Measurements from ENCODE around the gene GALNT2. TPM values are rescaled to one million over a fixed set of nuclear protein-coding genes. Genes with fewer than 3 reads are reported as not detected.

Gene GALNT2
- total and polyA plus RNA-seq, 12 donors: 9.7 to 35.1 (median 25.8) TPM

- WGBS, 2 donors: 93% methylated on average over 8 of the region's 8 CpGs
- ATAC-seq (no peak), DNase-seq (no peak)
- intact Hi-C loops (cut with DNase I): loop anchor here in 1 of 10 donors (10.0 kb wide), 1 partner anchor 190 kb away; no protein-coding TSS in a partner anchor
- Histone ChIP-seq H3K36me3 (peaks cover 0 to 84% (median 17%) of the 10 kb centered on the region in 9 donors), H3K27ac (no peak overlapping the region), H3K27me3 (no peaks in the 10 kb centered on the region), H3K4me1 (peaks cover 0 to 10% (median 0%) of the 10 kb centered on the region in 9 donors), H3K9me3 (no peaks in the 10 kb centered on the region), H3K4me3 (no peak overlapping the region)
- TF ChIP-seq CTCF (IDR thresholded peaks at IDR 0.05): no peak
Measured at GRCh38 chr1:230264342-230264741, 197.3 kb downstream of the GALNT2 start.

GRCh38 chr1:230265200-230266115, 198.4 kb downstream of the GALNT2 start:
- 96 to 97% methylated on average over 17 of the region's 17 CpGs for WGBS, 2 donors
- no peak for ATAC-seq
- intact Hi-C loops (cut with DNase I): loop anchor here in 2 of 10 donors (2.0 to 10.0 kb wide), 2 partner anchors 33 to 191 kb away; no protein-coding TSS in a partner anchor
- Histone ChIP-seq H3K4me3 (no peak overlapping the region), H3K27ac (no peak overlapping the region), H3K4me1 (peaks cover 6 to 21% (median 8%) of the 10 kb centered on the region in 9 donors), H3K27me3 (no peaks in the 10 kb centered on the region), H3K36me3 (peaks cover 0 to 76% (median 17%) of the 10 kb centered on the region in 9 donors), H3K9me3 (no peaks in the 10 kb centered on the region)
- no peak for TF ChIP-seq CTCF (IDR thresholded peaks at IDR 0.05)
- no peak for DNase-seq

- DNase-seq (no peak), ATAC-seq (no peak)
- Histone ChIP-seq H3K9me3 (no peaks in the 10 kb centered on the region), H3K36me3 (peaks cover 0 to 78% (median 17%) of the 10 kb centered on the region in 9 donors), H3K27me3 (no peaks in the 10 kb centered on the region), H3K4me3 (no peak overlapping the region), H3K4me1 (peaks cover 8 to 31% (median 18%) of the 10 kb centered on the region in 9 donors), H3K27ac (no peak overlapping the region)
- no peak for TF ChIP-seq CTCF (IDR thresholded peaks at IDR 0.05)
- intact Hi-C loops (cut with DNase I): loop anchor here in 2 of 10 donors (2.0 to 10.0 kb wide), 2 partner anchors 34 to 192 kb away; no protein-coding TSS in a partner anchor
- WGBS, 2 donors: 30 to 32% methylated on average over 2 of the region's 2 CpGs
Measured at GRCh38 chr1:230266456-230266855, 199.4 kb downstream of the GALNT2 start.

GRCh38 chr1:230267338-230268065, 200.5 kb downstream of the GALNT2 start:
- TF ChIP-seq CTCF (IDR thresholded peaks at IDR 0.05): no peak
- no peak overlapping the region for H3K27ac ChIP-seq
- H3K4me1 ChIP-seq: peaks cover 8 to 34% (median 20%) of the 10 kb centered on the region in 9 donors

More at GRCh38 chr1:230267338-230268065, 200.5 kb downstream of the GALNT2 start:
- no peak for DNase-seq
- intact Hi-C loops (cut with DNase I): loop anchor here in 2 of 10 donors (2.0 to 10.0 kb wide), 3 partner anchors 35 to 607 kb away; no protein-coding TSS in a partner anchor
- Histone ChIP-seq H3K36me3 (peaks cover 0 to 77% (median 17%) of the 10 kb centered on the region in 9 donors), H3K4me3 (no peak overlapping the region), H3K27me3 (no peaks in the 10 kb centered on the region), H3K9me3 (no peaks in the 10 kb centered on the region)
- no peak for ATAC-seq
- WGBS, 2 donors: 92 to 95% methylated on average over 17 of the region's 17 CpGs

Measured in heart right ventricle (tissue), 16 donors.